HTR-8/SVneo (cell line): Measurements from ENCODE around the gene MTCL1.

Experiments used
- DNase-seq: peaks from one replicate; pipeline ENCODE4 v3.0.0; 2011; ENCODE audit warnings: low spot score, mixed read lengths; ENCODE audit not compliant: insufficient read length
- FAIRE-seq: peaks from 2 replicates; lab custom pipeline; 2011; peaks lifted over from hg19 to GRCh38; lab: Jason Lieb, UNC

MTCL1 gene

GRCh38 chr18:8765783-8766463 is 60.6 kb downstream of the MTCL1 start:
- DNase-seq (no peak), FAIRE-seq (no peak)

GRCh38 chr18:8766559-8767293 is 61.4 kb downstream of the MTCL1 start:
- DNase-seq: no peak
- FAIRE-seq: no peak

GRCh38 chr18:8767340-8767739 is 62.0 kb downstream of the MTCL1 start:
- DNase-seq (no peak), FAIRE-seq (no peak)

GRCh38 chr18:8769509-8770095 is 64.2 kb downstream of the MTCL1 start:
- no peak for FAIRE-seq

GRCh38 chr18:8770657-8771056 is 65.3 kb downstream of the MTCL1 start:
- DNase-seq (no peak), FAIRE-seq (no peak)

More at GRCh38 chr18:8769509-8770095, 64.2 kb downstream of the MTCL1 start:
- DNase-seq: no peak

- no peak for FAIRE-seq
- no peak for DNase-seq
Measured at GRCh38 chr18:8771930-8772329, 66.6 kb downstream of the MTCL1 start.

- no peak for FAIRE-seq
Measured at GRCh38 chr18:8773980-8774379, 68.6 kb downstream of the MTCL1 start.

GRCh38 chr18:8776013-8776943 is 70.9 kb downstream of the MTCL1 start:
- DNase-seq: no peak
- no peak for FAIRE-seq

More at GRCh38 chr18:8773980-8774379, 68.6 kb downstream of the MTCL1 start:
- no peak for DNase-seq

GRCh38 chr18:8777846-8778245 is 72.5 kb downstream of the MTCL1 start:
- DNase-seq: no peak
- no peak for FAIRE-seq

- DNase-seq (no peak), FAIRE-seq (no peak)
Measured at GRCh38 chr18:8778386-8778785, 73.0 kb downstream of the MTCL1 start.

- DNase-seq (no peak), FAIRE-seq (no peak)
Measured at GRCh38 chr18:8778824-8779223, 73.5 kb downstream of the MTCL1 start.

- DNase-seq: no peak
- no peak for FAIRE-seq
Measured at GRCh38 chr18:8779251-8779650, 73.9 kb downstream of the MTCL1 start.

GRCh38 chr18:8780227-8780626 is 74.9 kb downstream of the MTCL1 start:
- DNase-seq: no peak

GRCh38 chr18:8781671-8782070 is 76.3 kb downstream of the MTCL1 start:
- FAIRE-seq (no peak), DNase-seq (no peak)

More at GRCh38 chr18:8780227-8780626, 74.9 kb downstream of the MTCL1 start:
- FAIRE-seq: no peak

- DNase-seq (no peak), FAIRE-seq (no peak)
Measured at GRCh38 chr18:8783335-8783993, 78.1 kb downstream of the MTCL1 start.

GRCh38 chr18:8783994-8784530 is 78.7 kb downstream of the MTCL1 start:
- DNase-seq: no peak
- no peak for FAIRE-seq

GRCh38 chr18:8785261-8785660 is 79.9 kb downstream of the MTCL1 start:
- DNase-seq (no peak), FAIRE-seq (no peak)

- no peak for DNase-seq
- no peak for FAIRE-seq
Measured at GRCh38 chr18:8785855-8786482, 80.6 kb downstream of the MTCL1 start.
